HEK293 (cell line): Measurements from ENCODE around the gene LRRC4C.

Experiments used
- CTCF ChIA-PET: fragments of 350-600 bp; formaldehyde crosslinking; extraction: SDS; loops from one replicate; lab custom pipeline; 2021; ENCODE audit warnings: antibody characterized with exemption; lab: Yijun Ruan, JAX
- POLR2A ChIA-PET: fragments of 300-600 bp; formaldehyde crosslinking; extraction: SDS; loops from one replicate; lab custom pipeline; 2020; ENCODE audit warnings: antibody characterized with exemption, inconsistent platforms; lab: Yijun Ruan, JAX
- H3K27ac ChIP-seq: fragments of 200-500 bp; sonication (Bioruptor generic); 2 replicates; pipeline ENCODE4 v1.5.1; 2014; ENCODE audit warnings: low read depth, low read length, control low read depth, inconsistent platforms; ENCODE audit errors: extremely low read depth
- H3K36me3 ChIP-seq, 2 experiments: fragments of 200-500 bp in 1 of 2; sonication (Bioruptor generic) in 1 of 2; 1 replicate in 1 of 2; 2 replicates in 1 of 2; pipeline ENCODE4 v1.5.1; 2014 to 2017; ENCODE audit warnings: inconsistent platforms in 2 of 2, low read length in 2 of 2; ENCODE audit not compliant: control insufficient read depth in 2 of 2, insufficient read depth in 1 of 2
- H3K4me1 ChIP-seq: fragments of 200-500 bp; sonication (Bioruptor generic); 2 replicates; pipeline ENCODE4 v1.5.1; 2014; ENCODE audit warnings: mild to moderate bottlenecking, low read length, inconsistent platforms; ENCODE audit not compliant: control insufficient read depth, insufficient read depth
- H3K4me3 ChIP-seq: 2 replicates; pipeline ENCODE4 v1.5.1; 2011; ENCODE audit warnings: low read depth, mild to moderate bottlenecking, control low read depth, low read length, moderate library complexity
- H3K9me3 ChIP-seq: fragments of 200-500 bp; sonication (Bioruptor generic); 2 replicates; pipeline ENCODE4 v1.5.1; 2014; ENCODE audit warnings: low read depth, low read length, inconsistent platforms; ENCODE audit not compliant: control insufficient read depth, insufficient read depth
- GFI1B ChIP-seq: fragments of 450-650 bp; formaldehyde crosslinking; IDR thresholded peaks from 2 replicates; pipeline ENCODE4 v1.5.1; 2016; ENCODE audit warnings: missing biosample characterization, missing genetic modification characterization
- KLF16 ChIP-seq: fragments of 450-650 bp; formaldehyde crosslinking; IDR thresholded peaks from 2 replicates; pipeline ENCODE4 v1.5.1; 2017; ENCODE audit warnings: missing biosample characterization, missing genetic modification characterization
- MZF1 ChIP-seq: fragments of 450-650 bp; formaldehyde crosslinking; IDR thresholded peaks from 2 replicates; pipeline ENCODE4 v1.5.1; 2017; ENCODE audit warnings: missing biosample characterization, missing genetic modification characterization, borderline replicate concordance
- ZFP3 ChIP-seq: fragments of 450-650 bp; formaldehyde crosslinking; IDR thresholded peaks from 2 replicates; pipeline ENCODE4 v1.5.1; 2016; ENCODE audit warnings: low read depth, missing biosample characterization, missing genetic modification characterization
- ZNF169 ChIP-seq: fragments of 450-650 bp; formaldehyde crosslinking; IDR thresholded peaks from 2 replicates; pipeline ENCODE4 v1.5.1; 2016; ENCODE audit warnings: missing biosample characterization, missing genetic modification characterization
- ZNF174 ChIP-seq: fragments of 450-650 bp; formaldehyde crosslinking; IDR thresholded peaks from 2 replicates; pipeline ENCODE4 v1.5.0; 2017; ENCODE audit warnings: missing biosample characterization, mild to moderate bottlenecking, missing genetic modification characterization
- ZNF311 ChIP-seq: fragments of 450-650 bp; formaldehyde crosslinking; IDR thresholded peaks from 2 replicates; pipeline ENCODE4 v1.5.1; 2017; ENCODE audit warnings: missing biosample characterization, missing genetic modification characterization, borderline replicate concordance
- ZNF335 ChIP-seq: fragments of 450-650 bp; formaldehyde crosslinking; conservative IDR thresholded peaks from 2 replicates; pipeline ENCODE4 v1.5.1; 2016; ENCODE audit warnings: missing biosample characterization, missing genetic modification characterization
- ZNF501 ChIP-seq: fragments of 450-650 bp; formaldehyde crosslinking; IDR thresholded peaks from 2 replicates; pipeline ENCODE4 v1.5.1; 2016; ENCODE audit warnings: missing biosample characterization, missing genetic modification characterization
- ZNF514 ChIP-seq: fragments of 450-650 bp; formaldehyde crosslinking; IDR thresholded peaks from 2 replicates; pipeline ENCODE4 v1.5.1; 2016; ENCODE audit warnings: missing biosample characterization, missing genetic modification characterization
- ZNF560 ChIP-seq: fragments of 450-650 bp; formaldehyde crosslinking; IDR thresholded peaks from 2 replicates; pipeline ENCODE4 v1.5.1; 2017; ENCODE audit warnings: missing biosample characterization, missing genetic modification characterization, borderline replicate concordance
- ZNF561 ChIP-seq: fragments of 450-650 bp; IDR thresholded peaks from 2 replicates; pipeline ENCODE4 v1.5.1; 2018; ENCODE audit warnings: missing biosample characterization, missing genetic modification characterization, borderline replicate concordance
- ZNF76 ChIP-seq: fragments of 450-650 bp; formaldehyde crosslinking; IDR thresholded peaks from 2 replicates; pipeline ENCODE4; 2016; ENCODE audit warnings: low read depth, missing biosample characterization, missing genetic modification characterization, borderline replicate concordance
- ZNF843 ChIP-seq: fragments of 450-650 bp; formaldehyde crosslinking; IDR thresholded peaks from 2 replicates; pipeline ENCODE4 v1.5.1; 2016; ENCODE audit warnings: missing biosample characterization, missing genetic modification characterization
- ZSCAN16 ChIP-seq: fragments of 450-650 bp; formaldehyde crosslinking; IDR thresholded peaks from 2 replicates; pipeline ENCODE4 v1.5.1; 2016; ENCODE audit warnings: missing biosample characterization, missing genetic modification characterization
- ZSCAN23 ChIP-seq: fragments of 450-650 bp; formaldehyde crosslinking; IDR thresholded peaks from 2 replicates; pipeline ENCODE4 v1.5.1; 2016; ENCODE audit warnings: missing biosample characterization, missing genetic modification characterization
- TF ChIP-seq, protein P1 (sequence below): fragments of 450-650 bp; formaldehyde crosslinking; IDR thresholded peaks from 2 replicates; pipeline ENCODE4 v1.5.1; 2016; ENCODE audit warnings: missing biosample characterization, missing genetic modification characterization
- TF ChIP-seq, protein P2 (sequence below): fragments of 450-650 bp; formaldehyde crosslinking; IDR thresholded peaks from 2 replicates; pipeline ENCODE4 v1.5.1; 2016; ENCODE audit warnings: missing biosample characterization, missing genetic modification characterization
- TF ChIP-seq, protein P3 (sequence below): fragments of 450-650 bp; formaldehyde crosslinking; IDR thresholded peaks from 2 replicates; pipeline ENCODE4 v1.5.1; 2016; ENCODE audit warnings: missing biosample characterization, missing genetic modification characterization
- TF ChIP-seq, protein P4 (sequence below): fragments of 450-650 bp; formaldehyde crosslinking; IDR thresholded peaks from 2 replicates; pipeline ENCODE4 v1.5.1; 2017; ENCODE audit warnings: missing biosample characterization, missing genetic modification characterization

Gene LRRC4C

DNA sequence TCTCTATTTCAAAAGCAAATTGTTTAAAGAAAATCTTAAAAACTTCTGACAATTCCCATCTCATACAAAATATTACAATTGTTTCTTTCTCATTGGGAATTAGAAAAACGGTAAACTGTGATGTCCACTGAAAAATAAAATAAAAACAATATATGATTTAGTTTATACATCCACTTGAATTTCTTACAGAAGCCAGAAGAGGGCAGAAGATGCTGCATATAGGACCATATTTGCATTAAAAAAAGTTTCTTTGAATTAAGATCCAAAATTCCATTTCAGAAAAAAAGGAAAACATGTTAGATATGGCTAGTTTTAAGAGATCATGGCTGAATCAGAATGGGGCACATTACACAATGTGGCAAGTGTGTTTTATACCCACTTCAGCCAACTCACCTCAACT, 39.3 kb upstream of the LRRC4C start:
- no peaks in the 10 kb centered on the region for H3K36me3 ChIP-seq
- H3K4me3 ChIP-seq, result no peak overlapping the region
- H3K27ac ChIP-seq, result no peak overlapping the region
- H3K9me3 ChIP-seq, result no peaks in the 10 kb centered on the region
- TF ChIP-seq, protein P1, sequence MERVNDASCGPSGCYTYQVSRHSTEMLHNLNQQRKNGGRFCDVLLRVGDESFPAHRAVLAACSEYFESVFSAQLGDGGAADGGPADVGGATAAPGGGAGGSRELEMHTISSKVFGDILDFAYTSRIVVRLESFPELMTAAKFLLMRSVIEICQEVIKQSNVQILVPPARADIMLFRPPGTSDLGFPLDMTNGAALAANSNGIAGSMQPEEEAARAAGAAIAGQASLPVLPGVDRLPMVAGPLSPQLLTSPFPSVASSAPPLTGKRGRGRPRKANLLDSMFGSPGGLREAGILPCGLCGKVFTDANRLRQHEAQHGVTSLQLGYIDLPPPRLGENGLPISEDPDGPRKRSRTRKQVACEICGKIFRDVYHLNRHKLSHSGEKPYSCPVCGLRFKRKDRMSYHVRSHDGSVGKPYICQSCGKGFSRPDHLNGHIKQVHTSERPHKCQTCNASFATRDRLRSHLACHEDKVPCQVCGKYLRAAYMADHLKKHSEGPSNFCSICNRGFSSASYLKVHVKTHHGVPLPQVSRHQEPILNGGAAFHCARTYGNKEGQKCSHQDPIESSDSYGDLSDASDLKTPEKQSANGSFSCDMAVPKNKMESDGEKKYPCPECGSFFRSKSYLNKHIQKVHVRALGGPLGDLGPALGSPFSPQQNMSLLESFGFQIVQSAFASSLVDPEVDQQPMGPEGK (tag by site-specific recombination), result no peak
- ChIA-PET POLR2A (no interaction called here), CTCF (interaction anchor here (1.0 kb wide), 1 partner anchor 522 kb away, joined by 3 read pairs; no protein-coding TSS in a partner anchor)
- no peaks in the 10 kb centered on the region for H3K4me1 ChIP-seq

DNA sequence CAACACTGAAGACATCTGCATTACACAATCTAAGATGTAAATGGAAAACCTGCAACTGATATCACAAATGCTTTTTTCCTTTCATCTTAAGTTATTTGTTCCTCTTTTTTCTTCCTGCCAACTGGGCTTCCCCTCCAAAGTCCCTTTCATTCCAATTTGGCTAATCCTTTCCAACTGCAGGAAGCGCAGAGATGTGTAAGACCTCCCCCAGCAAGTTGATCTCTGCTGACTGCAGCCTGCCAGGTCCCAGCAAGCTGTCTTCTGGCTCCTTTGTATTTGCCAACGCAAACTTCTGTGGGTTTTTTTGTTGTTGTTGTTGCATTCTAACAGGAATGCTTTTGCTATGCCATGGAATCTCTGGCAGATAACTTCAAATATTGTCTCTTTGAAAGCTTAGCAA, 38.5 kb upstream of the LRRC4C start:
- H3K36me3 ChIP-seq, result no peaks in the 10 kb centered on the region
- ChIA-PET CTCF (interaction anchor here (1.0 kb wide), 1 partner anchor 523 kb away, joined by 3 read pairs; no protein-coding TSS in a partner anchor), POLR2A (no interaction called here)
- no peak for TF ChIP-seq ZNF311 (tag by site-specific recombination)
- no peak for TF ChIP-seq ZNF843 (tag by site-specific recombination)
- no peak for TF ChIP-seq GFI1B
- TF ChIP-seq ZSCAN23 (tag by site-specific recombination), result no peak
- TF ChIP-seq, protein P2, sequence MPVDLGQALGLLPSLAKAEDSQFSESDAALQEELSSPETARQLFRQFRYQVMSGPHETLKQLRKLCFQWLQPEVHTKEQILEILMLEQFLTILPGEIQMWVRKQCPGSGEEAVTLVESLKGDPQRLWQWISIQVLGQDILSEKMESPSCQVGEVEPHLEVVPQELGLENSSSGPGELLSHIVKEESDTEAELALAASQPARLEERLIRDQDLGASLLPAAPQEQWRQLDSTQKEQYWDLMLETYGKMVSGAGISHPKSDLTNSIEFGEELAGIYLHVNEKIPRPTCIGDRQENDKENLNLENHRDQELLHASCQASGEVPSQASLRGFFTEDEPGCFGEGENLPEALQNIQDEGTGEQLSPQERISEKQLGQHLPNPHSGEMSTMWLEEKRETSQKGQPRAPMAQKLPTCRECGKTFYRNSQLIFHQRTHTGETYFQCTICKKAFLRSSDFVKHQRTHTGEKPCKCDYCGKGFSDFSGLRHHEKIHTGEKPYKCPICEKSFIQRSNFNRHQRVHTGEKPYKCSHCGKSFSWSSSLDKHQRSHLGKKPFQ, result no peak
- TF ChIP-seq MZF1 (tag by site-specific recombination), result no peak
- TF ChIP-seq ZNF501 (tag by site-specific recombination), result no peak
- TF ChIP-seq ZNF561 (tag by site-specific recombination), result no peak
- no peak for TF ChIP-seq ZNF169
- TF ChIP-seq, protein P3, sequence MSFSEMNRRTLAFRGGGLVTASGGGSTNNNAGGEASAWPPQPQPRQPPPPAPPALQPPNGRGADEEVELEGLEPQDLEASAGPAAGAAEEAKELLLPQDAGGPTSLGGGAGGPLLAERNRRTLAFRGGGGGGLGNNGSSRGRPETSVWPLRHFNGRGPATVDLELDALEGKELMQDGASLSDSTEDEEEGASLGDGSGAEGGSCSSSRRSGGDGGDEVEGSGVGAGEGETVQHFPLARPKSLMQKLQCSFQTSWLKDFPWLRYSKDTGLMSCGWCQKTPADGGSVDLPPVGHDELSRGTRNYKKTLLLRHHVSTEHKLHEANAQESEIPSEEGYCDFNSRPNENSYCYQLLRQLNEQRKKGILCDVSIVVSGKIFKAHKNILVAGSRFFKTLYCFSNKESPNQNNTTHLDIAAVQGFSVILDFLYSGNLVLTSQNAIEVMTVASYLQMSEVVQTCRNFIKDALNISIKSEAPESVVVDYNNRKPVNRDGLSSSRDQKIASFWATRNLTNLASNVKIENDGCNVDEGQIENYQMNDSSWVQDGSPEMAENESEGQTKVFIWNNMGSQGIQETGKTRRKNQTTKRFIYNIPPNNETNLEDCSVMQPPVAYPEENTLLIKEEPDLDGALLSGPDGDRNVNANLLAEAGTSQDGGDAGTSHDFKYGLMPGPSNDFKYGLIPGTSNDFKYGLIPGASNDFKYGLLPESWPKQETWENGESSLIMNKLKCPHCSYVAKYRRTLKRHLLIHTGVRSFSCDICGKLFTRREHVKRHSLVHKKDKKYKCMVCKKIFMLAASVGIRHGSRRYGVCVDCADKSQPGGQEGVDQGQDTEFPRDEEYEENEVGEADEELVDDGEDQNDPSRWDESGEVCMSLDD (tag by site-specific recombination), result no peak
- TF ChIP-seq, protein P4, sequence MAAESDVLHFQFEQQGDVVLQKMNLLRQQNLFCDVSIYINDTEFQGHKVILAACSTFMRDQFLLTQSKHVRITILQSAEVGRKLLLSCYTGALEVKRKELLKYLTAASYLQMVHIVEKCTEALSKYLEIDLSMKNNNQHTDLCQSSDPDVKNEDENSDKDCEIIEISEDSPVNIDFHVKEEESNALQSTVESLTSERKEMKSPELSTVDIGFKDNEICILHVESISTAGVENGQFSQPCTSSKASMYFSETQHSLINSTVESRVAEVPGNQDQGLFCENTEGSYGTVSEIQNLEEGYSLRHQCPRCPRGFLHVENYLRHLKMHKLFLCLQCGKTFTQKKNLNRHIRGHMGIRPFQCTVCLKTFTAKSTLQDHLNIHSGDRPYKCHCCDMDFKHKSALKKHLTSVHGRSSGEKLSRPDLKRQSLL, result no peak
- no peak overlapping the region for H3K27ac ChIP-seq
- H3K4me3 ChIP-seq, result no peak overlapping the region
- no peaks in the 10 kb centered on the region for H3K9me3 ChIP-seq
- no peaks in the 10 kb centered on the region for H3K4me1 ChIP-seq

DNA sequence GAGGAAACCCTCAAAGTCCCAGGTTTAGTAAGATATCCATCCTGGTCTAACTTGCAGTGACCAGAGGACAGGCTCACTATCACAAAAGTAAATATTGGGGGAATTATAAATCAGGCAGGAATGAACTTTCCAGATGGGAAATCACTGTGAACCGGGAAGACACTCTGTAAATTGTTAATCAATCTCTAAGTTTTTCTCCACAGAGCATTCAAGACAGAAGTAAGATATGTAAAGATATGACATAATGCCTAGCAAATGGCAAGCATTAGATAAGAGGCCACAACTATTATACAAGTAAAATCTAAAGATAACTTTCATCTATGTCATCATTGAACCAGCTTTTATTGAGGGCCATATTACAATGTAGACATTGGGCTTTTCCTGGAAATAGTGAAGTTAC, 35.3 kb upstream of the LRRC4C start:
- no peak overlapping the region for H3K4me3 ChIP-seq
- CTCF ChIA-PET, result no interaction called here
- POLR2A ChIA-PET, result no interaction called here
- no peaks in the 10 kb centered on the region for H3K4me1 ChIP-seq
- H3K9me3 ChIP-seq, result no peaks in the 10 kb centered on the region
- TF ChIP-seq ZNF76, result no peak
- no peak for TF ChIP-seq ZNF335 (tag by site-specific recombination)
- no peak for TF ChIP-seq ZSCAN16
- TF ChIP-seq ZNF174 (tag by site-specific recombination), result no peak
- TF ChIP-seq KLF16 (tag by site-specific recombination), result no peak
- no peak for TF ChIP-seq ZNF560 (tag by site-specific recombination)
- TF ChIP-seq ZFP3 (tag by site-specific recombination), result no peak
- no peak for TF ChIP-seq ZNF514
- no peaks in the 10 kb centered on the region for H3K36me3 ChIP-seq
- no peak overlapping the region for H3K27ac ChIP-seq
